Measurements from ENCODE around the gene HACL1. TPM values are rescaled to one million over a fixed set of nuclear protein-coding genes. Genes with fewer than 3 reads are reported as not detected.

Gene HACL1
- total RNA-seq, 1 experiment from 2014 or later, result 44.9 TPM

GRCh38 chr3:15579051-15579450 is 22.3 kb downstream of the HACL1 start:
- no peaks in the 10 kb centered on the region for H3K27me3 Mint-ChIP-seq (ENCODE audit: low read depth)
- H3K36me3 Mint-ChIP-seq, result peaks cover 24% of the 10 kb centered on the region
- no peak overlapping the region for H3K27ac Mint-ChIP-seq
- no peaks in the 10 kb centered on the region for H3K9me3 Mint-ChIP-seq
- ATAC-seq (no peak), DNase-seq (ENCODE audit: low spot score) (no peak)
- no peak for TF ChIP-seq FOXJ3 (CRISPR knock-in tag; IDR thresholded peaks at IDR 0.05; ENCODE audit: borderline replicate concordance)
- no peak for TF ChIP-seq IRF1 (CRISPR knock-in tag; IDR thresholded peaks at IDR 0.05)
- TF ChIP-seq ELF4 (CRISPR knock-in tag; IDR thresholded peaks at IDR 0.05; ENCODE audit: low read depth), result no peak
- no peak for TF ChIP-seq IRF2 (CRISPR knock-in tag; IDR thresholded peaks at IDR 0.05; ENCODE audit: borderline replicate concordance, low read depth)
- no peak for TF ChIP-seq ZNF532 (CRISPR knock-in tag; IDR thresholded peaks at IDR 0.05; ENCODE audit: borderline replicate concordance)
- no peak for TF ChIP-seq ATF3 (CRISPR knock-in tag; conservative IDR thresholded peaks at IDR 0.05)
- TF ChIP-seq ZMAT4 (CRISPR knock-in tag; IDR thresholded peaks at IDR 0.05), result no peak
- no peak for TF ChIP-seq GABPB1 (CRISPR knock-in tag; IDR thresholded peaks at IDR 0.05)
- TF ChIP-seq ZNF416 (CRISPR knock-in tag; IDR thresholded peaks at IDR 0.05), result no peak
- TF ChIP-seq PRDM15 (CRISPR knock-in tag; IDR thresholded peaks at IDR 0.05), result no peak
- no peaks in the 10 kb centered on the region for H3K4me1 Mint-ChIP-seq
- CTCF ChIA-PET, result interaction anchor here (1.1 kb wide), 1 partner anchor 52 kb away, joined by 3 read pairs; no protein-coding TSS in a partner anchor
- POLR2A ChIA-PET, result no interaction called here
- no peak overlapping the region for H3K4me3 Mint-ChIP-seq

- ChIA-PET CTCF (interaction anchor here (1.1 kb wide), 1 partner anchor 51 kb away, joined by 3 read pairs; no protein-coding TSS in a partner anchor), POLR2A (no interaction called here)
- no peak for DNase-seq (ENCODE audit: low spot score)
- H3K4me3 Mint-ChIP-seq, result no peak overlapping the region
- no peaks in the 10 kb centered on the region for H3K4me1 Mint-ChIP-seq
- no peaks in the 10 kb centered on the region for H3K9me3 Mint-ChIP-seq
- peaks cover 24% of the 10 kb centered on the region for H3K36me3 Mint-ChIP-seq
- H3K27me3 Mint-ChIP-seq (ENCODE audit: low read depth), result no peaks in the 10 kb centered on the region
- ATAC-seq, result no peak
- H3K27ac Mint-ChIP-seq, result no peak overlapping the region
- TF ChIP-seq EMX1 (CRISPR knock-in tag; IDR thresholded peaks at IDR 0.05) (no peak), MXD4 (CRISPR knock-in tag; IDR thresholded peaks at IDR 0.05; ENCODE audit: borderline replicate concordance) (no peak), TEAD1 (CRISPR knock-in tag; IDR thresholded peaks at IDR 0.05) (no peak), CTCF (IDR thresholded peaks at IDR 0.05) (no peak), GTF2I (CRISPR knock-in tag; conservative IDR thresholded peaks at IDR 0.05) (no peak), ZNF138 (CRISPR knock-in tag; conservative IDR thresholded peaks at IDR 0.05) (no peak), JAZF1 (CRISPR knock-in tag; IDR thresholded peaks at IDR 0.05) (no peak), GRHL2 (CRISPR knock-in tag; IDR thresholded peaks at IDR 0.05; ENCODE audit: insufficient replicate concordance, severe bottlenecking) (no peak), SMAD4 (CRISPR knock-in tag; IDR thresholded peaks at IDR 0.05) (no peak), TCF7 (CRISPR knock-in tag; IDR thresholded peaks at IDR 0.05; ENCODE audit: low read depth) (no peak), FOXP4 (CRISPR knock-in tag; IDR thresholded peaks at IDR 0.05) (no peak), OVOL2 (CRISPR knock-in tag; IDR thresholded peaks at IDR 0.05; ENCODE audit: borderline replicate concordance) (no peak), FOXK1 (CRISPR knock-in tag; IDR thresholded peaks at IDR 0.05) (no peak)
Observed at GRCh38 chr3:15578289-15578867, 23.0 kb downstream of the HACL1 start.

Measured in WTC11 (cell line).